ENCODE results near the gene SLC35G6.
"Not testable (repeated sequence)": the region's sequence is repeated elsewhere in the genome, so short reads cannot be mapped to it uniquely, and the experiment has no call there.

Gene SLC35G6

GRCh38 chr17:7479213-7480088, 1.8 kb upstream of the SLC35G6 start, which contains the start of gene ZBTB4:
Gene ZBTB4 (minus strand): TSS chr17:7479631. CDS start chr17:7466801, 12,830 bp downstream.
- DNase-seq: no peak

GRCh38 chr17:7480089-7480384, 1.2 kb upstream of the SLC35G6 start:
- DNase-seq: no peak

GRCh38 chr17:7481842-7482741, 846 bp downstream of the SLC35G6 start:
- DNase-seq: not testable (repeated sequence)

- DNase-seq: not testable (repeated sequence)
Measured at GRCh38 chr17:7482742-7483088, 1.5 kb downstream of the SLC35G6 start.

- DNase-seq: peak; percentile 84
Measured at GRCh38 chr17:7483255-7484066, 2.2 kb downstream of the SLC35G6 start.

GRCh38 chr17:7484067-7484918, 3.0 kb downstream of the SLC35G6 start, which contains the start of gene POLR2A:
Gene POLR2A (plus strand): TSS chr17:7484366.
- peak; percentile 84 for DNase-seq

GRCh38 chr17:7484919-7485377, 3.7 kb downstream of the SLC35G6 start:
- DNase-seq: no peak

- DNase-seq: no peak
Measured at GRCh38 chr17:7486181-7486580, 4.9 kb downstream of the SLC35G6 start.

GRCh38 chr17:7490144-7490543, 8.9 kb downstream of the SLC35G6 start:
- DNase-seq: no peak

GRCh38 chr17:7491583-7491982, 10.3 kb downstream of the SLC35G6 start:
- DNase-seq: no peak

- no peak for DNase-seq
Measured at GRCh38 chr17:7493941-7494340, 12.7 kb downstream of the SLC35G6 start.

GRCh38 chr17:7495906-7496434, 14.7 kb downstream of the SLC35G6 start:
- no peak for DNase-seq

GRCh38 chr17:7496470-7497183, 15.4 kb downstream of the SLC35G6 start:
- no peak for DNase-seq

GRCh38 chr17:7497228-7497627, 16.0 kb downstream of the SLC35G6 start:
- no peak for DNase-seq

- DNase-seq: no peak
Measured at GRCh38 chr17:7497636-7498035, 16.4 kb downstream of the SLC35G6 start.

- DNase-seq: no peak
Measured at GRCh38 chr17:7499161-7499560, 17.9 kb downstream of the SLC35G6 start.

GRCh38 chr17:7501729-7502128, 20.5 kb downstream of the SLC35G6 start:
- no peak for DNase-seq

GRCh38 chr17:7502171-7502847, 21.1 kb downstream of the SLC35G6 start:
- DNase-seq: no peak

GRCh38 chr17:7502987-7503386, 21.7 kb downstream of the SLC35G6 start:
- no peak for DNase-seq

GRCh38 chr17:7503521-7503920, 22.3 kb downstream of the SLC35G6 start:
- no peak for DNase-seq

All from DMS 273 treated with DMSO at 0.1 percent for 48 hours (cell line).